Esophagus squamous epithelium (tissue), 4 donors: ENCODE data around the gene OVCA2.

Experiments used
- POLR2A ChIP-seq, 4 donors: fragments of 450-650 bp; IDR thresholded peaks; one replicate each; pipeline ENCODE4 v1.6.1; 2017; ENCODE audit warnings: antibody characterized with exemption in 4 of 4, mild to moderate bottlenecking in 4 of 4, moderate library complexity in 3 of 4
- TF ChIP-seq, protein P1 (sequence below), 6 experiments: fragments of 450-650 bp in 4 of 6; fragments of 200-600 bp in 2 of 6; sonication (generic) in 2 of 6; IDR thresholded peaks; one replicate each; pipeline ENCODE4 v1.5.1; 2016 to 2019; ENCODE audit warnings: antibody characterized with exemption in 6 of 6, mild to moderate bottlenecking in 4 of 6, moderate library complexity in 4 of 6

DNA sequence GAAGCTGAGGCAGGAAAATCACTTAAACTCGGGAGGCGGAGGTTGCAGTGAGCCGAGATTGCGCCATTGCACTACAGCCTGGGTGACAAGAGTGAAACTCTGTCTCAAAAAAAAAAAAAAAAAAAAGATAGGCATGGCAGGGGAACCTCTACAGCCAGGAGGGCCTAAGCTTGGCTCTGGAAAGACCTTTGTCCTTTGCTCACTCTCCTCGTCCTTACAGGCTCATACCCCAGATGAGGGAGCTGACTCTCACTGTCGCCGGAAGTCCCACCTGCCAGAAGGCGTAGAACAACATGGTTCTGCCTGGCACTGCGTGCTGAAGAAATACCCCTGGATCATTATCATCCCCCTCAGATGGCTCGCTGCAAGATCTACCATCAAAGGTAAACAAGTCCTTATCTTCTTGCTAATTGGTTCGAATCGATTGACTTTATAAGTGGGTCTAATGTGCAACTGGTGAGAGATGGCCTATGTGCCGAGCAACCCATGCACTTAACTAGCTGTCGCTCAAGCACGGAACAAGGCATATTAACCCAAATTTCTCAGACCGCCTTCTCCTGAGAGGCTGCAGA is 46.4 kb upstream of the OVCA2 start:
- TF ChIP-seq, protein P1, sequence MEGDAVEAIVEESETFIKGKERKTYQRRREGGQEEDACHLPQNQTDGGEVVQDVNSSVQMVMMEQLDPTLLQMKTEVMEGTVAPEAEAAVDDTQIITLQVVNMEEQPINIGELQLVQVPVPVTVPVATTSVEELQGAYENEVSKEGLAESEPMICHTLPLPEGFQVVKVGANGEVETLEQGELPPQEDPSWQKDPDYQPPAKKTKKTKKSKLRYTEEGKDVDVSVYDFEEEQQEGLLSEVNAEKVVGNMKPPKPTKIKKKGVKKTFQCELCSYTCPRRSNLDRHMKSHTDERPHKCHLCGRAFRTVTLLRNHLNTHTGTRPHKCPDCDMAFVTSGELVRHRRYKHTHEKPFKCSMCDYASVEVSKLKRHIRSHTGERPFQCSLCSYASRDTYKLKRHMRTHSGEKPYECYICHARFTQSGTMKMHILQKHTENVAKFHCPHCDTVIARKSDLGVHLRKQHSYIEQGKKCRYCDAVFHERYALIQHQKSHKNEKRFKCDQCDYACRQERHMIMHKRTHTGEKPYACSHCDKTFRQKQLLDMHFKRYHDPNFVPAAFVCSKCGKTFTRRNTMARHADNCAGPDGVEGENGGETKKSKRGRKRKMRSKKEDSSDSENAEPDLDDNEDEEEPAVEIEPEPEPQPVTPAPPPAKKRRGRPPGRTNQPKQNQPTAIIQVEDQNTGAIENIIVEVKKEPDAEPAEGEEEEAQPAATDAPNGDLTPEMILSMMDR (IDR thresholded peaks at IDR 0.05): no peak
- TF ChIP-seq POLR2A (IDR thresholded peaks at IDR 0.05): no peak
